HG03095 (cell line): ENCODE data around the gene ZBED4.

Experiments used
- ATAC-seq: cut with Tn5 transposase; IDR thresholded peaks from one replicate; pipeline ENCODE4 v1.9.1; 2021; ENCODE audit warnings: moderate library complexity; ENCODE audit not compliant: unreplicated experiment

ZBED4 gene

GRCh38 chr22:49918911-49919881, 65.6 kb downstream of the ZBED4 start:
- ATAC-seq: no peak

GRCh38 chr22:49920859-49921258, 67.2 kb downstream of the ZBED4 start:
- ATAC-seq: no peak

- no peak for ATAC-seq
Measured at GRCh38 chr22:49921508-49922278, 68.0 kb downstream of the ZBED4 start.

- no peak for ATAC-seq
Measured at GRCh38 chr22:49922484-49922883, 68.8 kb downstream of the ZBED4 start.

- no peak for ATAC-seq
Measured at GRCh38 chr22:49922926-49923325, 69.3 kb downstream of the ZBED4 start.

DNA sequence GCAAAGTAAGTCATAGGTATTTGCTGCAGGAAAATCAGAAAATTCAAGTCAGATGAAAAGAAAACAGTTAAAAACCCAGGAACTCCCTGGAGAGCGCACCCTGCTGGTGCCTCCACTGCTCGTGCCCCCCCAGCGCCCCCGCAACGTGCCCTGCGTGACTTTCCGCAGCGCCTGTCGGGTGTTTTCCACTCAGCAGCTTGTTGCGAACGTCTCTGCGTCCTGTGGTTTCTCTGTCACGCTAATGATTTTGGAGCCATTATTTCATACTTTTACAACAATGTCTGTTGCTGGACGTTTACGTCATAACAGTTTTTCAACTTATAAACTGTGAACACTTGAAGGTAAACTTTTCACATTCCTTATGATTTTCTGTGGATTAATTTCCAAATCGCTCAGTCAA, 69.8 kb downstream of the ZBED4 start:
- ATAC-seq: no peak

DNA sequence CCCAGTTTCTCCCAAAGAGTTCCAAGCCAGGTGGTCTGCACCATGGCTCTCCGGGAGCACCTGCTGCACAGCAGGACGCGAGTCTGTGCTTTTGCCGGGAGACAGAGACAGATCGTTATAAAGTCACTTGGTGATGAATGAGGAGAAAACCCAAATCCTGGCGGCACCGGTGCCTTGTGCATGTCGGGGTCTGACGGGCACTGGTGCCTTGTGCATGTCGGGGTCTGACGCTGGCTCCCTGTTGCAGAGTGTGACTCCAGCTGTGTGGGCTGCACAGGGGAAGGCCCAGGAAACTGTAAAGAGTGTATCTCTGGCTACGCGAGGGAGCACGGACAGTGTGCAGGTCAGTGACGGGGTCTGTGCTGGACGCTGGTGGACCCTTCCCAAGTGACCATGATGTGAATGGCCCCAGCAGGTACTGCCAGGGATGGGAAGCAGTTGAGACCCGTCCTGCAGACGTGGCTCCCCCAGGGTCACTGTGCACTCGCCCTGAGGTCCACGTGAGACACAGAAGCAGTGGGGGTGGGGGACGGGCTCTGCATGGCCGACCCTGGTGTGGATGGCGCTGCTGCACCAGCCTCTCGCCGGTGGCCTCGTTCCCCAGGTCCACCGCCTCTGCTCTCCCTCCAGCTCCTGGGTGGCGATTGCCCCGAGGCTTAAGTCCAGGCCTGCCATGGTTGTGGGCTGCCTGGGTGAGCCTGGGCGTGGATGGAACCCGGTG, 70.6 kb downstream of the ZBED4 start:
- no peak for ATAC-seq

DNA sequence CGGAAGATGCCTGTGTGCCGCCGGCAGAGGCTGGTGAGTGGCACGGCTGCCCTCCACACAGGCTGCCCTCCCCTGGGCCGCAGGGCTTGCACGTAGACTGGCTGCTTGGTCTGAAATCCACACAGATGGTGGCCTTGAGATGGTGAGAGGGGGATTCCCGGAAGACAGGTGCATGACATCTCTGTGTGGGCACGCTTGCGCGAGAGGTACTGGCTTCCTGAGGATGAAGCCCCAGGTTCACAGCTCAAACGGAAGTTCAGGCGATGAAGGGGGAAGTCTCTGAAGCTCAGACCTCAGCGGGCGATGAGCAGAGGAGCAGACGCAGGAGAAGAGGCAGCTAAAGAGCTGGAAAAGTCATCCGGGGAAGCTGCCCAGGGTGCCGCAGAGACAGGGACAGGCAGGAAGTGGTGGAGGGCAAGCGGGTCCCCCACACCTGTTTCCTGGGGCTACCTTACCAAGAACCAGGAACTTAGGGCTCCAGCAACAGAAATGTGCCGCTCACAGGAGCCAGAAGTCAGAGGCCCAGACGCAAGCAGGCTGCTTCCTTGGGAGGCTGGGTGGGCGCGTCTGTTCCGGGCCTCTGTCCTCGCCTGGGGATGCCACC, 72.0 kb downstream of the ZBED4 start:
- no peak for ATAC-seq

DNA sequence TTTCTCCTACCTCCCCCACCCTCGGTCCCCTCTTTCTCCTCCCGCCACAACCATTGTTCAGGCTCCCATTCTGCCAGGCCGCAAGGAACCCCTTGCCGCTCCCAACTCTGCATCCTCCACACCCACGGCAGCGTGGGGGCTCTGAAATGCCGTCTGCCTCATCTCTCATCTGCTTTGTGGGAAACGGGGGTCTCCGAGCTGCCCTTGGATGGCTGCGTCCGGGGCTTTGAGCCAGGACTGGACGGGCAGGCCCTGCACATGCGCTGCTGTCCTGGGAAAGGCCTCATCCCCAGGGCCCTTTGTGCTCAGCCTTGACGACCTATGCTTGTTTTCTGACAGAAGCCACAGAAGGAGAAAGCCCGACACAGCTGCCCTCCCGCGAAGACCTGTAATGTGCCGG, 73.3 kb downstream of the ZBED4 start:
- ATAC-seq: no peak

DNA sequence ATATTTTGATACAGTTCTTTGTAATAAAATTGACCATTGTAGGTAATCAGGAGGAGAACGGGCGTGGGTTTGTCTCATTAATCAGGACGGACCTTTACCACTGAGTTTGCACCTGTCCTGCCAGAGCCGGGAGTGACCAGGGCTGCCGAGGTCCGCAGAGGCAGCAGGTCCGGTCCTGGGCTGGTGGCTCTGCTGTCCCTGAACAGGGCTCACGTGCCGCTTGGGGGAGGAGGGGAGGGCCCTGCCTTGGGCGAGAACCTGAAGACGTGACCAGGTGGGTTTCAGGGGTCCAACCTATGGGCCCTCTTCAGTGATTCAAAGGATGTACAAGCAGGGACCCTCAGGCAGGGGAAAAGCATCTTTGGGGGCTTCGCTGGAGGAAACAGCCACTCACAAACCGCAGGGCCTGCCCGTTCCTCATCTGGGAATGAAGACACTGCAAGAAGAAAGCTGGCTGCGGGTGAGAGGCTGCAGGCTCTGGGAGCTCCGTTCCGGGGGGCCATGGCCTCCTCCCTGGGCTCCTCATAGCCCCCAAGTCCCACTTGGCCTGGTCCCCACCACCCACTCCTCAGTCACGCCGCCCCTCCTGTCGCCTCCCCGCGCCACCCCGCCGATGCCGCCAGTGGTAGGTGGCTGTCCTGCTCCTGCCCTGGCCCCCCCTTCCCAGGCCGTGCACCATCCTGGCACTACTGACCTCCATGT, 74.0 kb downstream of the ZBED4 start:
- no peak for ATAC-seq

- ATAC-seq: no peak
Measured at GRCh38 chr22:49928185-49928495, 74.5 kb downstream of the ZBED4 start.

DNA sequence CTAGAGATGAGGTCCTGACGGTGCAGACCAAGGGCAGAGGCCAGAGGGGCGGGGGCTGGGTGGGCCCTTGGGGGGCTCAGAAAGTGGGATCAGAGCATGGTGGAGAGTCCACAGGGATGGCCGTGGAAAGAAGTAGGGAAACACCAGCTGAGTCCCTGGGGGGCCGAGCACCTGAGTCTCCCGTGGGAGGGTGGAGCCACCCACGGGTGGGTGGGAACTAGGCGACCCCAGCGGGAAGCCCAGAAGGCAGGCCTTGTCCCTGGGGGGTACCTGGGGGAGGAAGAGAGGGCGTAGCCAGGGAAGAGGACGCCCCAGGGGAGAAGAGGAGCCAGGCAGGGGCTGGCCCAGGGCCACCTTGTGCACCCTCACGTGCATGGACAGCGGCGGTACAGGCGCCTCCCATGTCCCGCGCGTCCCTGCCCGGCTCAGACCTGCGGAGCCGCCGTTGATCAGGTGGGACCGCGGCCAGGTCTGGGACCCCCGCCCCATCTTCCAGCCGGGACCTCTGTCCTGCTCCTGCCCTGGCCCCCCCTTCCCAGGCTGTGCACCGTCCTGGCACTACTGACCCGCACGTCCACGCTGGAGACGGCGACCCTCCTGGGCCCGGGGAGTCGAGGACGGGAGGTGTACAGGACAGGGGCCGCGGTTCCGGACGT, 75.0 kb downstream of the ZBED4 start:
- ATAC-seq: no peak

GRCh38 chr22:49929211-49929979, 75.8 kb downstream of the ZBED4 start:
- ATAC-seq: no peak

DNA sequence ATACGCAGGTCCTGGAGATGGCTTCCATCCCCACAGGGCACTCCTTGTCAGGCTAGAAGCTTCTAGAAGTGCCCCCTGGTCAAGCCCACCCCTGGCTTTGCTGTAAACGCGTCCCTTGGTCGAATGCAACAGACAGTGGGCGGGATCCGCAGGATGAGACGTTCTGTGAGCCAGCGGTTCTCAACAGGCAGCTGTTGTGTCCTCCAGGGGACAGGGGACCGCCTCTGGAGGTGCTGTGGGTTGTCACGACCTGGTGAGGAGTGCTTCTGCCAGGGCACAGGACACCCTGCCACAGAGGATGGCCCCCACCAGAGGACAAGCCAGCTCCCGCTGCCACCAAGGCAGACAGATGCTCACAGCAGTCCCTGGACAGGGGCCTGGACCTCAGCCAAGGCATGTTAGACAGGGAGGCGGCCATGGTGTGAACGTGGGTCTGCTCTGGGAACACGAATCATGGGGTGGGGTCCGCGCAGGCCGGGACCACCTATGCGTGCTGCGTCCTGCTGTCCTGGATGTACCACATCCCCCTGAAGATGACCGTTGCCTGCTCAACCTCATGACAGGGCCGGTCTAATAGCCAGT, 76.4 kb downstream of the ZBED4 start:
- ATAC-seq: no peak

DNA sequence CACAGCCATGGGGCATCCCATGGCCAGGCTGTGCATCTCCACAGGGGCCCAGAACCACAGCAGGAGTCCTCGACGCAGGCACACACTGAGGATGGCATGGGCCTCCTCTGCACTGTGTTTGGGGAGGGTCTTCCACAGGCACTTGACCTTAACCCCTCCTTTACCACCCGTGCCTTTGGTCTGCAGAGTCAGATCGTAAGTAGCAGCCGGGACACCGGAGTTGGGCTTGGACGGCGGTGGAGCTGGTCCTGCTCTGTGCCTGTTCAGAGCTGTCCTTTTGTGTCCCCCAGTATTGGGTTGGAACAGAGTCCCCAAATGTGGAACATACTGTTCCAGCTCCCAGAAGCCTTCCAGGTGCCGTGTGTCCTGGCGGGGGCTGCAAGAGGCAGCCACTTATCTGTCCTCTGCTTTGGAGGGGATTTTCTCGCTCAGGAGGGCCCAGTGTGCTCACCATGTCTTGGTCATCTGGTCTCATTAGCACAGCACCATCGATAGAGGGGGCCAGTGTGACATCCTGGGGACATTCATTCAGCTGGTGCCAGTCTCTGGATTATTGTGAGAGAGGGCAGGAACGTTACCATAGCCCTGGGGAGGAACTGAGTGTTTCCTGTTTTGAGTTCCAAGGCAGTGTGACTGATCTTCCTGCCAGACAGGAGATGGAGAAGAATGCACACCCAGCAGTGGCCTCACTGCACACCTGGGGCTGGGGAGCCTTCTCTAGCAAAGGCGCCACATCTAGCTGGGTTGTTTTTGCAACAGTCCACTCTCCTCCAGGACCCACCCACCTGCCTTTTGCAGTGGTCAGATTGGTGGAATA, 77.2 kb downstream of the ZBED4 start:
- ATAC-seq: no peak

- ATAC-seq: no peak
Measured at GRCh38 chr22:49933236-49934159, 79.9 kb downstream of the ZBED4 start.
